ENCODE measurements around the gene UBTD1. TPM values are rescaled to one million over a fixed set of nuclear protein-coding genes. Genes with fewer than 3 reads are reported as not detected.

UBTD1 gene
- total RNA-seq, 4 donors from 2014 or later = 0.40 to 4.1 (median 3.2) TPM

DNA sequence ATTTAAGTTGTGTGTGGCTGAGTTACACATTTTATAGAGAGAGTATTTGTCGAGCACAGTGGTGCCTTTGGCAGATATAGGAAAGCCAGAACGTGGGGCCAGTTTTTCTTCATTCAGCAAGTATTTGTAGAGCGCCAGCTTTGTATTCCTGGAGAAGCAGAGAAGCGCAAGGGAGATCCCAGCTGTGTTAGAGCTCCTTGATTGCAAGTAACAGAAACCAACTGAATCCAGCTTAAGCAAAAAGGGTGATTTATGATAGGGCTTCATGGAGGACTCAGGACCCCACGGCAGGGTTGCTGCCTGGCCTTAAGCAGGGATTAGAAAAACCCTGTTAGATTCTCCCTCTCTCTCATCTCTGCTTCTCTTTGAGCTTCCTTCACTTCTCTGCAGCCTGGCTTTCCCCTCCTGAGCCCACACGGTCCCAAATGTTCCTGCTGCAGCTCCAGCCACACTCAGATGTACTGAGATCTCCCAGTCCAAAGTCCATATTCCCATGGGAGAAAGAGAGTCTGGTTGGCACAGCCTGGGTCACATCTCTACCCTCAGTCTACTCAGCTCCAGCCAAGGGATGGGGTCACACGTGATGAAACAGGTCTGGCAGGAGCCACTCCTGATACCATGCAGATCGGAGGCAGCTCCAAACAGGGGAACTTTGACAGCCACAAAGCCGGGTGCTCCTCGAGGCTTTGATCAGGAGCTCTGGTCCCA, 16.7 kb downstream of the UBTD1 start:
- Histone ChIP-seq H3K4me3 (no peak overlapping the region), H3K36me3 (no peaks in the 10 kb centered on the region), H3K27me3 (no peaks in the 10 kb centered on the region), H3K9me3 (no peaks in the 10 kb centered on the region), H3K27ac (no peak overlapping the region), H3K4me1 (peaks cover 0 to 9% (median 0%) of the 10 kb centered on the region in 4 donors)
- no peak for DNase-seq
- 74 to 76% methylated on average over 5 to 10 of the region's 10 CpGs for WGBS, 2 donors (ENCODE audit: low coverage in 1 of 2)
- intact Hi-C loops (cut with DNase I; ENCODE audit: low total_unique reads) = no loop called here
- TF ChIP-seq POLR2AphosphoS5 (IDR thresholded peaks at IDR 0.05) = no peak
- TF ChIP-seq, protein P1, sequence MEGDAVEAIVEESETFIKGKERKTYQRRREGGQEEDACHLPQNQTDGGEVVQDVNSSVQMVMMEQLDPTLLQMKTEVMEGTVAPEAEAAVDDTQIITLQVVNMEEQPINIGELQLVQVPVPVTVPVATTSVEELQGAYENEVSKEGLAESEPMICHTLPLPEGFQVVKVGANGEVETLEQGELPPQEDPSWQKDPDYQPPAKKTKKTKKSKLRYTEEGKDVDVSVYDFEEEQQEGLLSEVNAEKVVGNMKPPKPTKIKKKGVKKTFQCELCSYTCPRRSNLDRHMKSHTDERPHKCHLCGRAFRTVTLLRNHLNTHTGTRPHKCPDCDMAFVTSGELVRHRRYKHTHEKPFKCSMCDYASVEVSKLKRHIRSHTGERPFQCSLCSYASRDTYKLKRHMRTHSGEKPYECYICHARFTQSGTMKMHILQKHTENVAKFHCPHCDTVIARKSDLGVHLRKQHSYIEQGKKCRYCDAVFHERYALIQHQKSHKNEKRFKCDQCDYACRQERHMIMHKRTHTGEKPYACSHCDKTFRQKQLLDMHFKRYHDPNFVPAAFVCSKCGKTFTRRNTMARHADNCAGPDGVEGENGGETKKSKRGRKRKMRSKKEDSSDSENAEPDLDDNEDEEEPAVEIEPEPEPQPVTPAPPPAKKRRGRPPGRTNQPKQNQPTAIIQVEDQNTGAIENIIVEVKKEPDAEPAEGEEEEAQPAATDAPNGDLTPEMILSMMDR (IDR thresholded peaks at IDR 0.05) = no peak
- TF ChIP-seq POLR2A (IDR thresholded peaks at IDR 0.05) = no peak
- TF ChIP-seq EP300 (IDR thresholded peaks at IDR 0.05; ENCODE audit: low read depth) = no peak
- in situ Hi-C loops (cut with MboI; ENCODE audit: low pct_ligation_motif_present in 1 of 4, low pct_unique_long_range_greater_than_20kb in 1 of 4, low sequenced_read_pairs in 3 of 4) = no loop called here

DNA sequence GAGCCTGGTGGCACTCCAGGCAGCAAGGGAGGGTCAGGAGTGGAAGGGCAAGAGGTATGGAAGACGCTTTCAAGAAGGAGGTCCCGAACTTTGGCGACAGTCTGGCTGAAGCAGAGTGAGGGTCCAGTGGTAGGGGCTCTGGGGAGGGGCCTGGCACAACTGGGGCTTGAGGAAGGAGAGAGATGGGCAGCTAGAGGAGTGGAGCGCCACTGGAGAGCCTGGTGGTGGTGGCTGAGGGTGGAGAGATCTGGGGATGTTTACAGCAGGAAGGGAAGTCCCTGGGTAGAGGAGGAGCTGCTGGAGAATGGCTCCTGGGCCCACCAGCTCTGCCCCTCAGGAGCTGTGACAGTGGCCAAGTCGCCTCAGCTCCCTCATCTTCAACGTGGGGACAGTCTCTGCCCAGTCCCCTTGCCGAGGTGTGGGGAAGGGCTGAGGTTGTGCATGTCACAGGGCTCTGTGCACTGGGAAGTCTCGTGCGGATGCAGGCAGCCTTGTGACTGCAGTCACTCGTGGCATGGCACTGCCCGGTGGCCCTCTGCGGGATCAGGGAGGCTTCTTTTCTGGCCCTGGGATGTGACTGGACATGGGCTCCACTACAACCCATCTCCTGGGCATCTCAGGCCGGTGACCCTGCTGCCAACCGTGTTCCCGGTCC, 18.5 kb downstream of the UBTD1 start:
- 82% methylated on average over 15 of the region's 15 CpGs; no CpG with 5 or more reads in 1 of the 2 donors for WGBS, 2 donors (ENCODE audit: low coverage in 1 of 2)
- Histone ChIP-seq H3K9me3 (no peaks in the 10 kb centered on the region), H3K4me1 (peaks cover 0 to 9% (median 0%) of the 10 kb centered on the region in 4 donors), H3K36me3 (no peaks in the 10 kb centered on the region), H3K27ac (no peak overlapping the region), H3K4me3 (no peak overlapping the region), H3K27me3 (no peaks in the 10 kb centered on the region)
- in situ Hi-C loops (cut with MboI; ENCODE audit: low pct_ligation_motif_present in 1 of 4, low pct_unique_long_range_greater_than_20kb in 1 of 4, low sequenced_read_pairs in 3 of 4) (no loop called here), intact Hi-C loops (cut with DNase I; ENCODE audit: low total_unique reads) (no loop called here)
- no peak for TF ChIP-seq POLR2A (IDR thresholded peaks at IDR 0.05)
- TF ChIP-seq EP300 (IDR thresholded peaks at IDR 0.05; ENCODE audit: low read depth) = no peak
- DNase-seq = no peak

DNA sequence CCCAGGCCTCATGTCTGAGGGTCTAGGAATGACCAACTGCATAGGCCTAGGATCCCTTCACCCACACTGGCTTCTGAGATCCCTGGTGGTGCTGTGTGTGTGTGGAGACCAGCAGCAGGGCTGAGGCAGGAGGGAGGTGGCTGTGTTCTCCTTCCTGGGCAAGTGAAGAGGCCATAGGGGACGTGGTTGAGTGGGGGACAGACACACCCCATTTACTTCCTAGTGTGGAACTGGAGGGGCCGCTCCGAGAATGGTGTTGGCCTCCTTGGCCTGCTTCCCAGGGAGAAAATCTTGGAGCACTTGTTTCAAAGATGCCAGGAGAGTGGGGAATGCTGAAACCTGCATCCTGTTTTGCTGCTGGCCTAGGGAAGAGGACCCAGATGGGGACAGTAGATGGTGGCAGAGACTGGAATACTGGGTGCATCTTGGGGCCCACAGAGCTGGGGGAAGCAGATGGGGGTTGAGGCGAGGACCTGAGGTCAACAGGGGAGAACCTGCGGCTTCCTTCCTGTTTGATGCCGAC, 19.1 kb downstream of the UBTD1 start:
- 75% methylated on average over 6 of the region's 6 CpGs; no CpG with 5 or more reads in 1 of the 2 donors for WGBS, 2 donors (ENCODE audit: low coverage in 1 of 2)

DNA sequence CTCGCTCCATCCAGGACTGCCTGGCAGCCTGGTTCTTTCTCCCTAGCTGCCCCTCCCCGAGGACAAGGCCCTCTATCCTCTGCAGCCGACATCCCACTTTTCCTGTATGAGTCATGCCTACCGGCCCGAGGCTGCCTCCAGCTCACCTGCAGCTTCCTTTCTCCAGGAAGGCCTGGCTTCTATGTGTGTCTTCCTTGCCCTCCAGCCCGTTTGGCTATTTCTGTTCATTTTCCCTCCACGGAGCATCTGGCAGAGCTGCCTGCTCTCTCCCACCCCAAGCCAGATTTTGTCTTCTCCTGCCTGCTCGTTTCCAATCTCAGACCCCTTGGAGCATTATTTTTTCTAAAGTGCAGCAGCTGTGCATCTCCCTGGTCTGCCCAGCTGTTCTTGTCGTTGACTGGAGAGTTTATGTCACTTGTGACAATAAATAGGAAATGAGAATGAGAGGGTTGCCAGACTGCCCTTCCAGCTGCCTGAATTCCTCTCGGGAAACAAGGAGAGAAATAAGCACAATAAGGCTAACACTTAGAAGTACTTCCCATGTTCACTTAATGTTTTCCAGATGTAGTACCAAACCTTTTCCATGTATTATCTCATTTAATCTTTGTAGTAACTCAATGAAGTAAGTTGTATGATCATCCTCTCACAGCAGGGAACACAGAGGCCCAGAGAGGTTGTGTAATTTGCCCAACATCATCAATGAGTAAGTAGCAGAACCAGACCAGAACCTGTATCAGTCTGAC, 19.7 kb downstream of the UBTD1 start:
- H3K27me3 ChIP-seq = no peaks in the 10 kb centered on the region
- WGBS, 2 donors (ENCODE audit: low coverage in 1 of 2) = 35 to 40% methylated on average over 2 to 10 of the region's 10 CpGs
- no peaks in the 10 kb centered on the region for H3K9me3 ChIP-seq
- DNase-seq = no peak
- H3K27ac ChIP-seq = peak overlapping the region in 1 of 4 donors; percentile 34
- H3K4me3 ChIP-seq = no peak overlapping the region
- in situ Hi-C loops (cut with MboI; ENCODE audit: low pct_ligation_motif_present in 1 of 4, low pct_unique_long_range_greater_than_20kb in 1 of 4, low sequenced_read_pairs in 3 of 4) = no loop called here
- intact Hi-C loops (cut with DNase I; ENCODE audit: low total_unique reads) = no loop called here
- H3K36me3 ChIP-seq = no peaks in the 10 kb centered on the region
- H3K4me1 ChIP-seq = peaks cover 0 to 9% (median 0%) of the 10 kb centered on the region in 4 donors
- no peak for TF ChIP-seq POLR2AphosphoS5 (IDR thresholded peaks at IDR 0.05)
- no peak for TF ChIP-seq EP300 (IDR thresholded peaks at IDR 0.05; ENCODE audit: low read depth)
- no peak for TF ChIP-seq POLR2A (IDR thresholded peaks at IDR 0.05)
- TF ChIP-seq, protein P1 (IDR thresholded peaks at IDR 0.05) = no peak

More for the DNA sequence above, 19.1 kb downstream of the UBTD1 start:
- no peaks in the 10 kb centered on the region for H3K36me3 ChIP-seq
- no peaks in the 10 kb centered on the region for H3K27me3 ChIP-seq
- DNase-seq = no peak
- no peak overlapping the region for H3K4me3 ChIP-seq
- TF ChIP-seq POLR2AphosphoS5 (IDR thresholded peaks at IDR 0.05) (no peak), EP300 (IDR thresholded peaks at IDR 0.05; ENCODE audit: low read depth) (no peak), POLR2A (IDR thresholded peaks at IDR 0.05) (no peak)
- TF ChIP-seq, protein P1 (IDR thresholded peaks at IDR 0.05) = no peak
- H3K27ac ChIP-seq = peak overlapping the region in 1 of 4 donors; percentile 34
- intact Hi-C loops (cut with DNase I; ENCODE audit: low total_unique reads) (no loop called here), in situ Hi-C loops (cut with MboI; ENCODE audit: low pct_ligation_motif_present in 1 of 4, low pct_unique_long_range_greater_than_20kb in 1 of 4, low sequenced_read_pairs in 3 of 4) (no loop called here)
- H3K9me3 ChIP-seq = no peaks in the 10 kb centered on the region
- peaks cover 0 to 9% (median 0%) of the 10 kb centered on the region in 4 donors for H3K4me1 ChIP-seq

All from transverse colon (tissue), 4 donors.